Small intestine (tissue), 7 donors: ENCODE measurements around the gene DOCK9. TPM values are rescaled to one million over a fixed set of nuclear protein-coding genes. Genes with fewer than 3 reads are reported as not detected.

Experiments
- DNase-seq, 2 donors: peaks; one replicate each; pipeline versions ENCODE4 v3.0.0 to v3.0.0-alpha.2; 2013
- FAIRE-seq: peaks from 2 replicates; lab custom pipeline; 2012; peaks lifted over from hg19 to GRCh38; lab: Jason Lieb, UNC
- H3K27ac ChIP-seq, 3 donors: one replicate each; pipeline ENCODE4 v1.5.1; 2013; ENCODE audit warnings: low read length in 2 of 3, mild to moderate bottlenecking in 2 of 3, control low read depth in 1 of 3, inconsistent platforms in 1 of 3, low read depth in 1 of 3, moderate library complexity in 1 of 3
- H3K27me3 ChIP-seq, 3 donors: one replicate each; pipeline ENCODE4 v1.6.1; 2013; ENCODE audit warnings: low read length in 3 of 3, inconsistent platforms in 1 of 3; ENCODE audit not compliant: control insufficient read depth in 3 of 3, insufficient read depth in 3 of 3
- H3K36me3 ChIP-seq, 3 donors: one replicate each; pipeline ENCODE4 v1.6.1; 2013; ENCODE audit warnings: low read length in 3 of 3, inconsistent platforms in 1 of 3, low read depth in 1 of 3, mild to moderate bottlenecking in 1 of 3, moderate library complexity in 1 of 3; ENCODE audit not compliant: control insufficient read depth in 3 of 3, insufficient read depth in 2 of 3
- H3K4me1 ChIP-seq, 3 donors: one replicate each; pipeline ENCODE4 v1.6.1; 2013; ENCODE audit warnings: low read length in 2 of 3, inconsistent platforms in 1 of 3, low read depth in 1 of 3, mild to moderate bottlenecking in 1 of 3, moderate library complexity in 1 of 3; ENCODE audit not compliant: control insufficient read depth in 3 of 3, insufficient read depth in 2 of 3
- H3K4me3 ChIP-seq, 3 donors: one replicate each; pipeline ENCODE4 v1.5.1; 2013; ENCODE audit warnings: low read length in 3 of 3, control low read depth in 1 of 3, inconsistent platforms in 1 of 3, low read depth in 1 of 3, mild to moderate bottlenecking in 1 of 3, moderate library complexity in 1 of 3
- H3K9me3 ChIP-seq, 2 donors: one replicate each; pipeline ENCODE4 v1.6.1; 2013; ENCODE audit warnings: low read depth in 1 of 2, low read length in 1 of 2; ENCODE audit not compliant: control insufficient read depth in 2 of 2, insufficient read depth in 1 of 2
- WGBS, 3 donors: extraction: QIAGEN DNeasy Blood & Tissue Kit; methylation state at CpG; one replicate each; pipeline ENCODE4 v1.1.7; 2013; 5-methylcytosine and 5-hydroxymethylcytosine counted together
- polyA plus RNA-seq, 4 donors: library from polyadenylated mRNA; stranded (reverse) in 3 of 4; unstranded in 1 of 4; fragments of 200-250 nt in 3 of 4; fragments of 120-200 nt in 1 of 4; gene quantifications; one replicate each; pipeline versions ENCODE4 v1.2.1 to v1.2.3, GENCODE V29; 2013
- donor health status: healthy with polysubstance abuse.
- donor health status: control.
- donor health status: control.
- donor health status: Bipolar disorder and iron deficiency.
- donor health status: healthy.

Gene DOCK9
- polyA plus RNA-seq, 4 donors = 18.6 to 84.3 (median 37.0) TPM

GRCh38 chr13:98910501-98910951, 67.3 kb downstream of the DOCK9 start:
- WGBS, 3 donors = 37 to 69% (median 59%) methylated on average over 2 of the region's 2 CpGs
- no peaks in the 10 kb centered on the region for H3K4me1 ChIP-seq
- H3K9me3 ChIP-seq = no peaks in the 10 kb centered on the region
- H3K36me3 ChIP-seq = peaks cover 0 to 21% (median 3%) of the 10 kb centered on the region in 3 donors
- peak overlapping the region; percentile 5 to 74 (median 11) for H3K27ac ChIP-seq
- DNase-seq = peak in 1 of 2 donors; percentile 3
- no peaks in the 10 kb centered on the region for H3K27me3 ChIP-seq
- no peak overlapping the region for H3K4me3 ChIP-seq
- FAIRE-seq = no peak

GRCh38 chr13:98909016-98909415, 68.8 kb downstream of the DOCK9 start:
- H3K9me3 ChIP-seq = no peaks in the 10 kb centered on the region
- no peak overlapping the region for H3K4me3 ChIP-seq
- WGBS, 3 donors = 88 to 91% (median 88%) methylated on average over 3 of the region's 3 CpGs
- no peaks in the 10 kb centered on the region for H3K4me1 ChIP-seq
- no peak for FAIRE-seq
- H3K27me3 ChIP-seq = no peaks in the 10 kb centered on the region
- no peak for DNase-seq
- peak overlapping the region in 1 of 3 donors; percentile 11 for H3K27ac ChIP-seq
- H3K36me3 ChIP-seq = peaks cover 0 to 17% (median 0%) of the 10 kb centered on the region in 3 donors

GRCh38 chr13:98906746-98907502, 70.9 kb downstream of the DOCK9 start:
- no peak for FAIRE-seq
- Histone ChIP-seq H3K36me3 (peaks cover 0 to 25% (median 8%) of the 10 kb centered on the region in 3 donors), H3K27me3 (no peaks in the 10 kb centered on the region), H3K9me3 (no peaks in the 10 kb centered on the region), H3K4me1 (no peaks in the 10 kb centered on the region), H3K27ac (no peak overlapping the region), H3K4me3 (no peak overlapping the region)
- no peak for DNase-seq
- WGBS, 3 donors = 93 to 97% (median 93%) methylated on average over 8 of the region's 8 CpGs

GRCh38 chr13:98905199-98905598, 72.7 kb downstream of the DOCK9 start:
- DNase-seq (no peak), FAIRE-seq (no peak)
- peaks cover 0 to 29% (median 8%) of the 10 kb centered on the region in 3 donors for H3K36me3 ChIP-seq
- WGBS, 3 donors = 59 to 71% (median 66%) methylated on average over 2 of the region's 2 CpGs
- H3K27me3 ChIP-seq = no peaks in the 10 kb centered on the region
- H3K4me3 ChIP-seq = no peak overlapping the region
- no peaks in the 10 kb centered on the region for H3K4me1 ChIP-seq
- H3K27ac ChIP-seq = no peak overlapping the region
- no peaks in the 10 kb centered on the region for H3K9me3 ChIP-seq

- 83 to 87% (median 83%) methylated on average over 2 of the region's 2 CpGs for WGBS, 3 donors
- Histone ChIP-seq H3K4me3 (no peak overlapping the region), H3K27ac (no peak overlapping the region), H3K4me1 (no peaks in the 10 kb centered on the region), H3K9me3 (no peaks in the 10 kb centered on the region), H3K27me3 (no peaks in the 10 kb centered on the region), H3K36me3 (peaks cover 0 to 42% (median 14%) of the 10 kb centered on the region in 3 donors)
- DNase-seq = no peak
- FAIRE-seq = no peak
Measured at GRCh38 chr13:98900442-98900841, 77.4 kb downstream of the DOCK9 start.

- no peaks in the 10 kb centered on the region for H3K9me3 ChIP-seq
- H3K27me3 ChIP-seq = no peaks in the 10 kb centered on the region
- WGBS, 3 donors = 94 to 100% (median 100%) methylated on average over 1 of the region's 1 CpG
- peaks cover 0 to 49% (median 15%) of the 10 kb centered on the region in 3 donors for H3K36me3 ChIP-seq
- H3K4me1 ChIP-seq = no peaks in the 10 kb centered on the region
- DNase-seq (no peak), FAIRE-seq (no peak)
- H3K27ac ChIP-seq = no peak overlapping the region
- H3K4me3 ChIP-seq = no peak overlapping the region
Measured at GRCh38 chr13:98897706-98898105, 80.2 kb downstream of the DOCK9 start.

GRCh38 chr13:98896868-98897144, 81.1 kb downstream of the DOCK9 start:
- DNase-seq (no peak), FAIRE-seq (no peak)
- H3K4me1 ChIP-seq = no peaks in the 10 kb centered on the region
- H3K27ac ChIP-seq = no peak overlapping the region
- no peak overlapping the region for H3K4me3 ChIP-seq
- no peaks in the 10 kb centered on the region for H3K9me3 ChIP-seq
- H3K36me3 ChIP-seq = peaks cover 0 to 45% (median 8%) of the 10 kb centered on the region in 3 donors
- no peaks in the 10 kb centered on the region for H3K27me3 ChIP-seq
- WGBS, 3 donors = 69 to 77% (median 74%) methylated on average over 2 of the region's 2 CpGs

GRCh38 chr13:98896083-98896867, 81.6 kb downstream of the DOCK9 start:
- no peak overlapping the region for H3K27ac ChIP-seq
- no peaks in the 10 kb centered on the region for H3K4me1 ChIP-seq
- no peak for FAIRE-seq
- H3K27me3 ChIP-seq = no peaks in the 10 kb centered on the region
- DNase-seq = no peak
- WGBS, 3 donors = 79 to 86% (median 85%) methylated on average over 9 of the region's 9 CpGs
- peaks cover 0 to 45% (median 8%) of the 10 kb centered on the region in 3 donors for H3K36me3 ChIP-seq
- no peaks in the 10 kb centered on the region for H3K9me3 ChIP-seq
- H3K4me3 ChIP-seq = no peak overlapping the region
